Mesangial cell (primary cell): ENCODE measurements around the gene TUBA3C. TPM values are rescaled to one million over a fixed set of nuclear protein-coding genes. Genes with fewer than 3 reads are reported as not detected.

Experiments
- total RNA-seq: library from RNA; depleted of rRNA; stranded (reverse); fragments of >200 nt; gene quantifications from 2 replicates; pipeline ENCODE4 v1.2.3, GENCODE V29; 2015

The TUBA3C gene
- total RNA-seq: not detected in 2 replicates

GRCh38 chr13:19181621-19182485 is at the start of gene TUBA3C:
Gene TUBA3C (minus strand): TSS chr13:19181824. CDS start chr13:19181747, 77 bp downstream.

